ENCODE measurements around the gene ECT2L.

GRCh38 chr6:138923561-138923960 lies 127.7 kb downstream of the ECT2L start:
- TF ChIP-seq CTCF (IDR thresholded peaks at IDR 0.05; ENCODE audit: insufficient read depth, low read length) (no peak), POLR2AphosphoS5 (IDR thresholded peaks at IDR 0.05; ENCODE audit: low read depth) (no peak)

All from HL-60 (cell line).